NCI-H1048 (cell line): ENCODE data around the gene SLC16A11.

Experiments used
- DNase-seq: peaks from one replicate; lab custom pipeline; 2025; lab: John Stamatoyannopoulos, UW

SLC16A11 gene

GRCh38 chr17:7025245-7025644 lies 18.6 kb downstream of the SLC16A11 start:
- no peak for DNase-seq

GRCh38 chr17:7024402-7024785 lies 19.5 kb downstream of the SLC16A11 start:
- no peak for DNase-seq

GRCh38 chr17:7023576-7024401 lies 20.1 kb downstream of the SLC16A11 start:
- peak; percentile 77 for DNase-seq

GRCh38 chr17:7022781-7023571 lies 20.9 kb downstream of the SLC16A11 start, which contains the start of gene BCL6B:
Gene BCL6B (plus strand): TSS chr17:7023050. CDS start chr17:7023672, 622 bp downstream.
- no peak for DNase-seq

- peak; percentile 43 for DNase-seq
Observed at GRCh38 chr17:7021993-7022778, 21.7 kb downstream of the SLC16A11 start.

- no peak for DNase-seq
Observed at GRCh38 chr17:7020894-7021664, 22.8 kb downstream of the SLC16A11 start.

- no peak for DNase-seq
Observed at GRCh38 chr17:7019839-7020519, 23.9 kb downstream of the SLC16A11 start.

GRCh38 chr17:7019367-7019766 lies 24.5 kb downstream of the SLC16A11 start:
- no peak for DNase-seq

GRCh38 chr17:7018331-7018964 lies 25.4 kb downstream of the SLC16A11 start:
- no peak for DNase-seq

- no peak for DNase-seq
Observed at GRCh38 chr17:7017827-7018200, 26.1 kb downstream of the SLC16A11 start.

- DNase-seq = no peak
Observed at GRCh38 chr17:7016886-7017826, 26.7 kb downstream of the SLC16A11 start.

GRCh38 chr17:7016418-7016817 lies 27.5 kb downstream of the SLC16A11 start:
- DNase-seq = no peak

- DNase-seq = no peak
Observed at GRCh38 chr17:7014995-7015958, 28.6 kb downstream of the SLC16A11 start.

GRCh38 chr17:7014261-7014994 lies 29.5 kb downstream of the SLC16A11 start:
- DNase-seq = peak; percentile 94

GRCh38 chr17:7011942-7012254 lies 32.0 kb downstream of the SLC16A11 start:
- DNase-seq = no peak

GRCh38 chr17:7011415-7011814 lies 32.5 kb downstream of the SLC16A11 start:
- DNase-seq = no peak

- DNase-seq = no peak
Observed at GRCh38 chr17:7010523-7010922, 33.4 kb downstream of the SLC16A11 start.

- no peak for DNase-seq
Observed at GRCh38 chr17:7007143-7007542, 36.7 kb downstream of the SLC16A11 start.
